Uterus (tissue), 2 donors: Measurements from ENCODE around the gene DGKI.

ENCODE experiments used
- CTCF ChIP-seq, 4 experiments: fragments of 200-600 bp in 2 of 4; fragments of 450-650 bp in 2 of 4; sonication (generic) in 2 of 4; IDR thresholded peaks; one replicate each; pipeline ENCODE4 v1.5.1; 2016 to 2019; ENCODE audit warnings: antibody characterized with exemption in 4 of 4, mild to moderate bottlenecking in 2 of 4, moderate library complexity in 1 of 4
- POLR2A ChIP-seq, 2 donors: fragments of 450-650 bp; IDR thresholded peaks; one replicate each; pipeline ENCODE4 v1.6.1; 2016; ENCODE audit warnings: antibody characterized with exemption in 2 of 2, mild to moderate bottlenecking in 1 of 2, moderate library complexity in 1 of 2

DNA sequence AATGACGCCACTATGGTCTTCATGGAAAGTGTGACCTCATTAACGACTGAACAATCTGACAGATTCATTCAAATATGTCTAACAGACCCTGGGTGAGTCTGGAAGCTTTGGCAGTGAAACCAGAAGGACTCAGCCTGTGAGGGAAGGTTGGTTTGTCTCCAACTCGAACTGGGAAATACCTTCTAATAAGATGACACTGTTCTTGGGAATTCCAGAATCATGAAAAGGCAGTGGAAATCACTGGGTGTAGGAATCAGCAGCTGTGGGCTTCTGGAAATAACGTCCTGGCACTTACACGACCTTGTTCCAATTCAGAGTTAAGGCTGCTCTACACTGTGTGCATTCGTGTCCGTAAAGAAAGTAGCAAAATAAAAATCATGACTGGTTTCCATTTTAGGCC lies 75.1 kb downstream of the DGKI start:
- TF ChIP-seq CTCF (IDR thresholded peaks at IDR 0.05) (no peak), POLR2A (IDR thresholded peaks at IDR 0.05) (no peak)
